DOHH2 (cell line): ENCODE data around the gene NQO2.

Source experiments
- CTCF ChIP-seq: fragments of 200-600 bp; sonication (generic); IDR thresholded peaks from one replicate; pipeline ENCODE4 v1.5.1; 2014; ENCODE audit warnings: antibody characterized with exemption, mild to moderate bottlenecking, low read depth, low read length; ENCODE audit not compliant: poor library complexity, severe bottlenecking
- EZH2phosphoT487 ChIP-seq: fragments of 200-600 bp; sonication (generic); IDR thresholded peaks from 2 replicates; pipeline ENCODE4 v1.6.1; 2017; ENCODE audit warnings: borderline replicate concordance, mild to moderate bottlenecking, antibody characterized with exemption, low read length, moderate library complexity, mixed read lengths

GRCh38 chr6:3035397-3035796, 35.7 kb downstream of the NQO2 start:
- TF ChIP-seq CTCF (no peak), EZH2phosphoT487 (no peak)
